Globus pallidus (tissue), 1 donor: Measurements from ENCODE around the gene CDK13.

Experiments used
- DNase-seq: peaks from one replicate; pipeline ENCODE4 v3.0.0-alpha.2; 2015; ENCODE audit warnings: low spot score

The CDK13 gene

DNA sequence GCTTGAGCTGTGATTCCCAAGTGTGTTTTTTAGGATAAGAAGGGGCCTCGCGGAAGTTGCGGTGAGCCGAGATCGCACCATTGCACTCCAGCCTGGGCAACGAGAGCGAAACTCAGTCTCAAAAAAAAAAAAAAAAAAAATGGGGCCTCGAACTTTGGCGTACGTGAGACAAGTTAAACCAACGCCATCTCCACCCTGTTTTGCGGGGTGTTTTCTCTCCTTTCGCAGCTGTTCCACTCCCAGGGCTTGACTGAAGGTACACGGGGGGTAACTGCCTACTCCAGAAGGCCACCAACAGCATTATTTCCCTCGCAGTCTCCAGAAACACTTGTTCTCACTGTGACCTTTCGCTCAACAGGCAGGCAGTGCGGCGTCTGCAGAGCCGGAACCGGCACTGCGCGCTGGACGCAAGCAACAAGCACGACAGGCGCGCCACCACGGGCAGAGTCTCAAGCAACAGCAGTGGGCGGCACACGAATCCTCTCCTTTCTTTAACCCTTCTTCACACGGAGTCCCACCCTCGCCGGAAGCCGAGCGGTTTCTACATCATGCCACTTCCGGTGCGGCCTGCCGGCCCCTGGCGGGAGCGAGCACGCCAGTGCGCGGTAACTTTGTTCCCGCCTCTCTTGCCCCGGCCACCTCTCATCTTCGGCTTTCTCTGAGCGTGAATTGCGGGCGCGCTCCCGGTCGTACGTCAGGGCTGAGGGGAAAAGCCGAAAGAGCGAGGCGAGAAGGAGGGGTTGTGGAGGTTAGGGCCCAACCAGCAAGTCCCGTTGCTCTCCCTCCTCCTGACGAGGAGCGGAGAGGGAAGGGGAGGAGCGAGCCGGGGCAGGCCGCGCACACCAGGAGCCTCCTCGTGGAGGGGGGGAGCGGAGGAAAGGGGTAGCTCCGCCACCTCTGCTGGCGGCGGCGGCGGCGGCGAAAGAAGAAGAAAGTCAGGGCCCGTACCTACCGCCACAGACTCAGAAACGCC is 814 bp upstream of the CDK13 start:
- peak; percentile 100 for DNase-seq

DNA sequence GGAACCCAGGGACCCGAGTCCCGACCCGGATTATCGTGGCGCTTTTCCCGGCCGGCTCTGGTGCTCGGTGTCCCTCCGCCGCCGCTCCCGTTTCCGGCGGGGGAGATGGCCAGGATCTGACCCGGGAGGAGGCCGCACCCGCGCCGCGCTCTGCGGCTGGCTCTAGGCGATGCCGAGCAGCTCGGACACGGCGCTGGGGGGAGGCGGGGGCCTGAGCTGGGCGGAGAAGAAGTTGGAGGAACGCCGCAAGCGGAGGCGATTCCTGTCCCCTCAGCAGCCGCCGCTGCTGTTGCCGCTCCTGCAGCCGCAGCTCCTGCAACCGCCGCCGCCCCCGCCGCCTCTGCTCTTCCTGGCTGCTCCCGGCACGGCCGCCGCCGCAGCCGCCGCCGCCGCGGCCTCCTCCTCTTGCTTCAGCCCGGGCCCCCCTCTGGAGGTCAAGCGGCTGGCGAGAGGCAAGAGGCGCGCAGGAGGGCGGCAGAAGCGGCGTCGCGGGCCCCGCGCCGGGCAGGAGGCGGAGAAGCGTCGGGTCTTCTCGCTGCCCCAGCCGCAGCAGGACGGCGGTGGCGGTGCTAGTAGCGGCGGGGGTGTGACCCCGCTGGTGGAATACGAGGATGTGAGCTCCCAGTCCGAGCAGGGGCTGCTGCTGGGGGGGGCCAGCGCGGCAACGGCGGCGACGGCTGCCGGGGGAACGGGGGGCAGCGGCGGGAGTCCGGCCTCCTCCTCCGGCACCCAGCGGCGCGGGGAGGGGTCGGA is 593 bp downstream of the CDK13 start:
- DNase-seq, result peak; percentile 55

DNA sequence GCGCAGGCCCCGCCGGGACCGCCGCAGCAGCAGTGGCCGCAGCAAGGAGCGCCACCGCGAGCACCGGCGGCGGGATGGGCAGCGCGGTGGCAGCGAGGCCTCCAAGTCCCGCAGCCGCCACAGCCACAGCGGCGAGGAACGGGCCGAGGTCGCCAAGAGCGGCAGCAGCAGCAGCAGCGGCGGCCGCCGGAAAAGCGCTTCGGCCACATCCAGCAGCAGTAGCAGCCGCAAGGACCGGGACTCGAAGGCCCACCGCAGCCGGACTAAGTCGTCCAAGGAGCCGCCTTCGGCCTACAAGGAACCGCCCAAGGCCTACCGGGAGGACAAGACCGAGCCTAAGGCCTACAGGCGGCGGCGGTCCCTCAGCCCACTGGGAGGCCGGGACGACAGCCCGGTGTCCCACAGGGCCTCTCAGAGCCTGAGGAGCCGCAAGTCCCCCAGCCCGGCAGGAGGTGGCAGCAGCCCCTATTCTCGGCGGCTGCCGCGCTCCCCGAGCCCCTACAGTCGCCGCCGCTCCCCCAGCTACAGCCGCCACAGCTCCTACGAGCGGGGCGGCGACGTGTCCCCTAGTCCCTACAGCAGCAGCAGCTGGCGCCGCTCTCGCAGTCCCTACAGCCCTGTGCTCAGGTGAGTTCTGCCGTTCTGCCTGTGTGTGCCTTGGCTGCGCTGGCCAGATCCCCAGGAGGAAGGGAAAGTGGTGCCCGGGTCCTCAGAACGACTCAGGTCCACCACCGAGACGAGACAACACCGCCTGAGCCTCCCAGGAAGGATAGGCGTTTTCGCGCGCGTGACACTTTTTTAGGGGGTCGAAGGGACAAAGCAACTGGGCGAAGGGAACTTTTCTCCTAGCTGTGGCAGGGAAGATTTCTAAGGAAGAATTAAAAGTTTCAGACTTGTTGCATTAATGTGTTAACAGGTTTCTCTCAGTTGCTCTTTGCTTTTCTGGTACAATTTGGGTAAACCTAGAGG is 1.5 kb downstream of the CDK13 start:
- DNase-seq, result peak; percentile 65

- DNase-seq, result no peak
Measured at GRCh38 chr7:39952374-39952773, 2.3 kb downstream of the CDK13 start.

DNA sequence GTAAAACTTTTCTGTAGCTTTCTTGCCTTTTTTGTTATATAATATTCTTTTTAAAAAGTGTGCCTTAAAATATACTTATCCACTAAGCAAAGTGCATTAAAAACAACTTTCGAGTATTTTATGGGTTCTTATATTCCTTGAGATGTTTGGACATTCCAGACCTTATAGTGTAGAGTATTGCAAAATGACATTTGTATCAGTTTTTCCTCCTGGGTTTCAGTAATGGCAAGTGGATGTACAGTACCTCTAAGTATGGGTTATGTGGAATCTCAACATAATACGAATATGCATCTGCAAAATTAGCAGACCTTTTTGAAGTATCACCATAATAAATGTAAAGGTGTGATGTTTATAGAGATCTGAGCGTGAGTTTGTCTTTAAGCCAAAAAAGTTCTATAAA is 2.7 kb downstream of the CDK13 start:
- DNase-seq, result no peak

GRCh38 chr7:39954694-39955093 is 4.6 kb downstream of the CDK13 start:
- DNase-seq, result no peak

DNA sequence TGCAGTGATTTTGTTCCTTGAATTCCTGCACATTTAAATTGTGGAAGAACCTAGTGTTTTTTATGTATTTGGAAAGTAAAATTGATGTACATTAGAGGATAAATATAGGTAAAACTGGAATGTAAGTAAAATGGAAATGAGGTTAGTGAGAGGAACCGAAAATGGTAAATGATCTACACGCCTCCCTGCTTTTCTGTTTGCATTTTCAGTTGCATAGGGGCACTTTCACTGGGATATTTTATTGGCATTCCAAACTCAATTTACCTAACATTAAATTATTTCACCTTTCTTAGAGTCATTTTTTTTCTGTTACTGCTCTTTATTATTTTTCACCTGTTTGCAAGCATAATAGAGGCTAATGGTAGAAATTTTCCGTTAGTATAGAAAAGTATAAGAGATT is 8.0 kb downstream of the CDK13 start:
- no peak for DNase-seq

DNA sequence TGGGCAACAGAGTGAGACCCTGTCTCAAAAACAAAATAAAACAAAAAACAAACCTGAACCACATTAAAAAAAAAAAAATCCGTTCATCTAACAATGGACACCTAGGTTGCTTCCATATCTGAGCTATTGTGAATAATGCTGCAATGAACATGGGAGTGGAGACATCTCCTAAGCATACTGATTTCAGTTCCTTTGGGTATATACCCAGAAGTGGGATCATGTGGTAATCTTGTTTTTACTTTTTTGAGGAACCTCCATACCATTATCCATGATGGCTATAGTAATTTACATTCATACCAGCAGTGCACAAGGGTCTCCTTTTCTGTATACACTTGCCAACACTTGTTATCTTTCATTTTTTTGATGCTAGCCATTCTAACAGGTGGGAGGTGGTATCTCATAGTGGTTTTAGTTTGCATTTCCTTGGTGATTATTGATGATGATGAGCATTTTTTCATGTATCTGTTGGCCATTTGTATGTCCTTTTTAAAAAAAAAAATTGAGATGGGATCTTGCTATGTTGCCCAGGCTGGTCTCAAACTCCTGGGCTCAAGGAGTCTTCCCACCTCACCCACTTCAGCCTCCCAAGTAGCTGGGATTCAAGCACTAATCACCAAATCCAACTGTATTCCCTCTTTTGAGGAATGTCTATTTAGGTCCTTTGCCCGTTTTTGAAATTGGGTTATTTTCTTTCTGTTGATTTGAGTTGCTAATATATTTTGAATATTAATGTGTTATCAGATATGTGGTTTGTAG is 17.5 kb downstream of the CDK13 start:
- DNase-seq, result no peak

- DNase-seq, result no peak
Measured at GRCh38 chr7:39969431-39969830, 19.4 kb downstream of the CDK13 start.

GRCh38 chr7:39971924-39972323 is 21.9 kb downstream of the CDK13 start:
- DNase-seq, result no peak

DNA sequence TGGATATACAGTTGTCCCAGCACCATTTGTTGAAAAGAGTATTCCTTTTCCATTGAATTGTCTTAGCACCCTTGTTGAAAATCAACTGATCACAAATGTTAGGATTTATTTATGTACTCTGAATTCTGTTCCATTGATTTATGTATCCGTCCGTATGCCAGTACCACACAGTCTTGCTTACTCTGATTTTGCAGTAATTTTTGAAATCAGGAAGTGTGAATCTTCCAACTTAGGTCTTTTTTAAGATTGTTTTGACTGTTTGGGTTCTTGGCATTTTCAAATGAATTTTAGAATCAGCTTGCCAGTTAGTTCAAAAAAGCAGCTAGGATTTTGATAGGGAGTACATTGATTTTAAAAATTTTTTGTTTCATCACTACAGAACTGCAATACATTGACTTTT is 23.7 kb downstream of the CDK13 start:
- no peak for DNase-seq

- DNase-seq, result no peak
Measured at GRCh38 chr7:39978230-39978934, 28.3 kb downstream of the CDK13 start.

DNA sequence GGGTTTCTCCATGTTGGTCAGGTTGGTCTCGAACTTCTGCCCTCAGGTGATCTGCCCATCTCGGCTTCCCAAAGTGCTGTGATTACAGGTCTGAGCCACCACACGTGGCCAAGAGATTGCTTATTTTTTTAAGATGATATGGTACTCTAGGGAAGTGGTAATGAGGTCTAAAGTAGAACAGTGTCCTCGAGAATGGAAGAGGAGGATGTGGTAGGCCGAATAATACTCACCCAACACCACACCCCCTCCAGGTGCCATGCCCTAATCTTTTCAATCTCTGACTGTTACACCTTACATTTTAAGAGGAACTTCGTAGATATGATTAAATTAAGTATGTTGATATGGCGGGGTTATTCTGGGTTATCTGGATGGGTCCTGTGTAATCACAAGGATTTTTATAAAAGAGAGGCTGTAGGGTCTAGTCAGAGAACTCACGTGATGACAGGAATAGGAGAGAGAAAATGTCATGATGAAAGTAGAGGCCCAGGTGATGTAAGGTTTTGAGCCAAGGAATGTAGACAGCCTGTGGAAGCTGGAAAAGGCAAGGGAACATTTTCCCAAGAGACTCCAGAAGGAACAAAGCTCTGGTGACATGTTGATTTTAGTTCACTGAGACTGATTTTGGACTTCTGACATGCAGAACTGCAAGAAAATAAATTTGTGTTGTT is 29.5 kb downstream of the CDK13 start:
- DNase-seq, result no peak

DNA sequence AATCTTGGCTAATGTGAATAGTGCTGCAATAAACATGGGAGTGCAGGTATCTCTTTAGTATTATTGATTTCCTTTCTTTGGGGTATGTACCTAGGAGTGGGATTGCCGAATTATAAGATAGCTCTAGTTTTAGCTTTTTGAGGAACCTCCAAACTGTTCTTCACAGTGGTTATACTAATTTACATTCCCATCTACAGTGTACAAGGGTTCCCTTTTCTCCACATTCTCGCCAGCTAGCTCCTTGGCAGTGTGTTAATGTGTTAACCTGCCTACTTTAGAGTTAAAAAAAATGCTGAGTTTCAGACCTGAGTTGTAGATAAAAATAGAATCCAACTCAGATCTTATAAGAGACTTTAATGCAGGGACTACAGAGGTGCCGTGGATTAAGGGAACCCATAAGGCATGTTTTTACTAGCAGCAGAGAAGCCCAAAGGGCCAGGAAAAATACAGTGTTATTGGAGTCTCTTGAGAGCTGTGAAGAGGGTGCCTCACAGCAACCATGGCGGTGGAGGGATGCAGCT is 35.4 kb downstream of the CDK13 start:
- DNase-seq, result no peak

- DNase-seq, result peak; percentile 23
Measured at GRCh38 chr7:39987641-39988347, 37.7 kb downstream of the CDK13 start.

DNA sequence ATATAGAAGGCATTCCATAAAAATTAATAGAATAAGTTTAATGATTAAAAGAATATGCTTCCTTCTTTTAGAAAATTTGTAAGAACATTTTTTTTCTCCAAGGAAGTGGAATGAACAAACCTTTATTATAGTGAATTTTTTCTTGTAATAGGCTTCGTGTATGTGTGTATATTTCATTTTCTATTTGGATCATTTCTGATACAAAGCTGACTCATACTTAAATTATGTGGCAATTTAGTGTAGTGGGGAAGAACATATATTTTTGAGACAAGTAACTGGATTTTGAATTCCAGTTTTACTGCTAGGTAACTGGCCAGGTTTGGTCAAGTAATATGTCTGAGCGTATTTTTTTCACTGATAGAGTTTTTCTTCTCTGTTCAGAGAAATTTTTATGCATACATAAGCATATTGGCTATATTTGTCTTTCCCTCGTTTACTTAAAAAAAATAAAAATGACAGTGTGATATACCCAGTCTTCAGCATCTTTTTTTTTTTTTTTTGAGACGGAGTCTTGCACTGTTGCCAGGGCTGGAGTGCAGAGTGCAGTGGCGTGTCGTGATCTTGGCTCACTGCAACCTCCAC is 50.8 kb downstream of the CDK13 start:
- no peak for DNase-seq

DNA sequence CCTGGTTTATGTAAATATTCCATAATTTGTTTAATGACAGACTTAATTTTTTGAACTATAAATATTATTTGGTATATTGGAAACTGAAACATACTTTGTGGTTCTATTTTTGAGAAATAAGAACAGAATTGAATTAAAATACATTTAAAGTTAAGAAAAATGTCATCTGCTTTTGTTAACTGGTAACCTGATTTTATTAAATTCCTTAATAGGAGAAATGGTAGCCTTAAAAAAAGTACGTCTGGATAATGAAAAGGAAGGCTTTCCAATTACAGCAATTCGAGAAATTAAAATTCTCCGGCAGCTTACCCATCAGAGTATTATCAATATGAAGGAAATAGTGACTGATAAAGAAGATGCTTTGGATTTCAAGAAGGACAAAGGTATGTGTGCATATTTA is 51.6 kb downstream of the CDK13 start:
- no peak for DNase-seq

DNA sequence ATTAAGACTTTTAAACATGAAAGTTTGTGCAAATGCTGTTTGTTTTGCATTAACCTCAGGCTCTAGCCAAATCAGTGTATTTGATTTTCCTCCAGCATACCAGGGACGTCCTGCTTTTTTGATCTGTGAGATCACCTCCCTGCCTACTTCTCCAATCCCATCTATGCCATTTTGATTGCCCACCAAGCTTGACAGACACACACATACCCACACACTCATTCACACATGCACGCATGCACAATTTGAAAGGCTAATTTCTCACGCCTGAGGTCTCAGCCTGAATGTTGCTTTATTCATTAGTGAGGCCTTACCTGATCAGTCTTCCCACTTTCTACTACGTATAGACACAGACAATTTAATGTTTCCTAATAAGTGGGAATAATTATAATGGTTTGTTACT is 53.5 kb downstream of the CDK13 start:
- DNase-seq, result no peak
